Urinary bladder (tissue), 4 donors: ENCODE results near the gene CFAP74. TPM values are rescaled to one million over a fixed set of nuclear protein-coding genes. Genes with fewer than 3 reads are reported as not detected.

Experiments
- DNase-seq: peaks from one replicate; pipeline ENCODE4 v3.0.0-alpha.2; 2015; ENCODE audit errors: extremely low spot score
- H3K27ac ChIP-seq: one replicate; pipeline ENCODE4 v1.5.1; 2013; ENCODE audit warnings: low read depth, mild to moderate bottlenecking, moderate library complexity
- H3K36me3 ChIP-seq: one replicate; pipeline ENCODE4 v1.6.1; 2013; ENCODE audit warnings: mild to moderate bottlenecking, moderate library complexity; ENCODE audit not compliant: insufficient read depth
- H3K4me1 ChIP-seq: one replicate; pipeline ENCODE4 v1.6.1; 2013; ENCODE audit warnings: mild to moderate bottlenecking, moderate library complexity; ENCODE audit not compliant: insufficient read depth
- H3K4me3 ChIP-seq: one replicate; pipeline ENCODE4 v1.5.1; 2013; ENCODE audit warnings: low read depth, low read length
- whole genome bisulfite sequencing: extraction: QIAGEN DNeasy Blood & Tissue Kit; methylation state at CpG from one replicate; pipeline ENCODE4 v1.1.7; 2013; 5-methylcytosine and 5-hydroxymethylcytosine counted together
- polyA plus RNA-seq: library from polyadenylated mRNA; stranded (reverse); fragments of 200-250 nt; gene quantifications from one replicate; pipeline ENCODE4 v1.2.3, GENCODE V29; 2013
- total RNA-seq: library from RNA; depleted of rRNA; stranded (reverse); fragments of >200 nt; gene quantifications from one replicate; pipeline ENCODE4 v1.2.3, GENCODE V29; 2014
- donor health status: healthy with polysubstance abuse.
- donor health status: healthy.

CFAP74 gene
- total and polyA plus RNA-seq, 2 donors, result 0.11 to 0.23 TPM

- WGBS, result 75% methylated on average over 33 of the region's 33 CpGs
- Histone ChIP-seq H3K4me1 (no peaks in the 10 kb centered on the region), H3K36me3 (no peaks in the 10 kb centered on the region), H3K27ac (no peak overlapping the region), H3K4me3 (no peak overlapping the region)
- no peak for DNase-seq
Observed at GRCh38 chr1:2031546-2032540, 28.3 kb upstream of the CFAP74 start.

- Histone ChIP-seq H3K4me1 (no peaks in the 10 kb centered on the region), H3K27ac (no peak overlapping the region), H3K4me3 (no peak overlapping the region), H3K36me3 (no peaks in the 10 kb centered on the region)
- DNase-seq, result no peak
- WGBS, result 81% methylated on average over 42 of the region's 42 CpGs
Observed at GRCh38 chr1:2030076-2030871, 26.7 kb upstream of the CFAP74 start.

GRCh38 chr1:2029561-2029960, 26.0 kb upstream of the CFAP74 start:
- no peak for DNase-seq
- Histone ChIP-seq H3K4me1 (no peaks in the 10 kb centered on the region), H3K36me3 (no peaks in the 10 kb centered on the region), H3K4me3 (no peak overlapping the region), H3K27ac (no peak overlapping the region)
- 91% methylated on average over 15 of the region's 15 CpGs for WGBS

GRCh38 chr1:2028870-2029560, 25.4 kb upstream of the CFAP74 start:
- Histone ChIP-seq H3K27ac (no peak overlapping the region), H3K4me3 (no peak overlapping the region), H3K4me1 (no peaks in the 10 kb centered on the region), H3K36me3 (no peaks in the 10 kb centered on the region)
- no peak for DNase-seq
- WGBS, result 83% methylated on average over 26 of the region's 26 CpGs

GRCh38 chr1:2027961-2028583, 24.5 kb upstream of the CFAP74 start:
- Histone ChIP-seq H3K36me3 (no peaks in the 10 kb centered on the region), H3K27ac (no peak overlapping the region), H3K4me1 (no peaks in the 10 kb centered on the region), H3K4me3 (no peak overlapping the region)
- no peak for DNase-seq
- 88% methylated on average over 46 of the region's 46 CpGs for WGBS

- WGBS, result 40% methylated on average over 39 of the region's 39 CpGs
- Histone ChIP-seq H3K36me3 (no peaks in the 10 kb centered on the region), H3K27ac (no peak overlapping the region), H3K4me1 (no peaks in the 10 kb centered on the region), H3K4me3 (no peak overlapping the region)
- no peak for DNase-seq
Observed at GRCh38 chr1:2025491-2025981, 21.9 kb upstream of the CFAP74 start.

GRCh38 chr1:2024887-2025286, 21.3 kb upstream of the CFAP74 start:
- Histone ChIP-seq H3K27ac (no peak overlapping the region), H3K4me1 (no peaks in the 10 kb centered on the region), H3K36me3 (no peaks in the 10 kb centered on the region), H3K4me3 (no peak overlapping the region)
- 87% methylated on average over 18 of the region's 18 CpGs for WGBS
- DNase-seq, result no peak

GRCh38 chr1:2024451-2024850, 20.9 kb upstream of the CFAP74 start:
- DNase-seq, result no peak
- H3K4me1 ChIP-seq, result no peaks in the 10 kb centered on the region
- H3K4me3 ChIP-seq, result no peak overlapping the region
- H3K36me3 ChIP-seq, result no peaks in the 10 kb centered on the region
- no peak overlapping the region for H3K27ac ChIP-seq
- WGBS, result 84% methylated on average over 10 of the region's 10 CpGs

- H3K4me1 ChIP-seq, result no peaks in the 10 kb centered on the region
- WGBS, result 80% methylated on average over 9 of the region's 9 CpGs
Observed at GRCh38 chr1:2023187-2023586, 19.6 kb upstream of the CFAP74 start.

GRCh38 chr1:2022063-2022770, 18.6 kb upstream of the CFAP74 start:
- H3K4me3 ChIP-seq, result no peak overlapping the region
- H3K36me3 ChIP-seq, result no peaks in the 10 kb centered on the region
- no peaks in the 10 kb centered on the region for H3K4me1 ChIP-seq
- H3K27ac ChIP-seq, result no peak overlapping the region
- 73% methylated on average over 21 of the region's 21 CpGs for WGBS
- no peak for DNase-seq

More at GRCh38 chr1:2023187-2023586, 19.6 kb upstream of the CFAP74 start:
- H3K27ac ChIP-seq, result no peak overlapping the region
- no peaks in the 10 kb centered on the region for H3K36me3 ChIP-seq
- H3K4me3 ChIP-seq, result no peak overlapping the region
- no peak for DNase-seq

- Histone ChIP-seq H3K27ac (no peak overlapping the region), H3K4me3 (no peak overlapping the region), H3K4me1 (no peaks in the 10 kb centered on the region), H3K36me3 (no peaks in the 10 kb centered on the region)
- 84% methylated on average over 25 of the region's 25 CpGs for WGBS
- DNase-seq, result no peak
Observed at GRCh38 chr1:2021550-2021949, 18.0 kb upstream of the CFAP74 start.

- DNase-seq, result no peak
- WGBS, result 77% methylated on average over 11 of the region's 11 CpGs
- Histone ChIP-seq H3K4me1 (no peaks in the 10 kb centered on the region), H3K27ac (no peak overlapping the region), H3K36me3 (no peaks in the 10 kb centered on the region), H3K4me3 (no peak overlapping the region)
Observed at GRCh38 chr1:2020310-2020655, 16.7 kb upstream of the CFAP74 start.
